DND-41 (cell line): Measurements from ENCODE around the gene AGPAT1.

Experiments used
- CTCF ChIP-seq: IDR thresholded peaks from 2 replicates; pipeline ENCODE4 v1.5.1; 2012; ENCODE audit warnings: borderline replicate concordance, low read length, moderate library complexity, mild to moderate bottlenecking; ENCODE audit not compliant: poor library complexity, severe bottlenecking; ENCODE audit errors: extremely low read depth
- EZH2 ChIP-seq: IDR thresholded peaks from 3 replicates; pipeline ENCODE4 v1.6.1; 2012; ENCODE audit warnings: borderline replicate concordance, low read depth, mild to moderate bottlenecking, moderate library complexity, low read length, inconsistent platforms; ENCODE audit not compliant: severe bottlenecking

- no peak for TF ChIP-seq CTCF
- TF ChIP-seq EZH2 = no peak
Observed at GRCh38 chr6:32187009-32187709, 11.3 kb upstream of the AGPAT1 start.
